GM15510 (cell line): ENCODE data around the gene SPARC.

Experiments
- POLR2A ChIP-seq: IDR thresholded peaks from 3 replicates; pipeline ENCODE4 v1.6.1; 2011; ENCODE audit warnings: borderline replicate concordance; ENCODE audit not compliant: insufficient read length; ENCODE audit errors: extremely low read depth

SPARC gene

DNA sequence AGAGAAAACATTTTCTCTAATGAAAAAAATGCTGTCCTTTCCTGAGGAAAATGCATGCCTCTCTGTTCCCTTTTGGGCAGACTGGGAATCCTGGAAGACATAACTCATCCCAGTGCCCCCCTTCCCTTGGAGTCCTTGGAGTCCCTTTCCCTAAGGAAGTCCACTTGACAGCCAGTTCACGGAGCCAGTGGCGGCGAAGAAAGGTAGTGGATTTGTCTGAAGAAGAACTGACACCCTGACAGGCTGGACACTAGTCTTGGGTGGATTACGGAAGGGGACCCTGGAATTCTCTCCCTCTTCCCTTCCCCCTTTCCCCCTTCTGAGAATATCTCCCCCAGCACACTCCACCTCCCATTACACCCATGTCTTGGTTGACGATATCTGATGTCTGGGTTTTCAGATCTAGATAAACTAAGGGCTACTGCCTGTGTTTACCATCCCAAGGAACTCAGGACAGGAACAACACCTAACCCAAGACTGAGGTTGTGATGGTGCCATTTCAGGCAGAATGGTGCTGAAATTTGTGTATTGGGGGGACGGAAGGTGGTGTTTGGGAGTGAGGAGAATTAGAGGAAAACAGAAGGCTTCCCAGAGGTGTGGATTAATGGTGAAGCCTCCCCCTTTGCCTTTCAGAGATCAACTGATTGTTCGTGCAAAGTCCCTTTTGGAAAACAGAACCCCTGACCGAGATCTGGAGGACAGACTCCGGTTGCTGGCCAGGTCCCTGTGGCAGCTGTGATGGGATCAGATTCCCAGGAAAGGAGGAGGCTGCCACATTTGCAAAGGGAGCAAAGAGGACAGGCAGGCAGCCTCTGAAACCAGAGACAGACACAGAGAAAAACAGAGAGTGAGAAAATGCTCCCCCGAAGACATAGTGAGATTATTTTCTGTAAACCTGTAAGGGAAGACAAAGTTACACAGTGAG is 704 bp downstream of the SPARC start:
- no peak for TF ChIP-seq POLR2A

DNA sequence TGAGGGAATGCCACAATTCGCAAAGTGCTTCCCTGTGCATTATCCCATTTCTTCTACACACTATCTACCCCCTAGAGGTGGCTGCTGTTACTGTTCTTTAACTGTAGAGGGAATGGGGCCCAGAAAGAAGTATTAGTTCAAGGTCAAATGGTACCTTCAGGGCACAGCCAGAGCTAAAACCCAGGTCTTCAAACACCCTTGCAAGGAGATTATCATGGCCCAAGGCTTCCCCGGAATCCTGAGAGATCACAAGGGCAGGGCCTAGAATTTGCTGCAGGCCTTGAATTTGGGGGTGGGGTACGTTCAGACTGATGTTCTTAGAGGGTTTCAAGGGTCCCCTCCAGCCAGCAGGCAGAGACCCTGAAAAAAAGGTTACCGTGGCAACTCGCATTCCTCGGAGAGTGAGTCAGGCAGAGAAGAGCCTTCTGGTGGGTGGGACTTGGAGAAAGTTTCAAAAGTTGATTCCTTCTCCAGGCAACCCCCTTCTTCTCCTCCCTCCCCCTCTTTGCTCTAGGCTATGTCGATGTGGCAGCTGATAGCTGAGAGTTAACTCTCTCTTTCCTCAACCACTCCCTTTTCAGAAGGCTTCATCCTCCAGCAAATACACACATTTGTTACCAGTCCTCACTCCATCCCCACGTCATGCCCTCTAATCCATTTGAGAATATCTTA is 1.9 kb downstream of the SPARC start:
- TF ChIP-seq POLR2A, result no peak

DNA sequence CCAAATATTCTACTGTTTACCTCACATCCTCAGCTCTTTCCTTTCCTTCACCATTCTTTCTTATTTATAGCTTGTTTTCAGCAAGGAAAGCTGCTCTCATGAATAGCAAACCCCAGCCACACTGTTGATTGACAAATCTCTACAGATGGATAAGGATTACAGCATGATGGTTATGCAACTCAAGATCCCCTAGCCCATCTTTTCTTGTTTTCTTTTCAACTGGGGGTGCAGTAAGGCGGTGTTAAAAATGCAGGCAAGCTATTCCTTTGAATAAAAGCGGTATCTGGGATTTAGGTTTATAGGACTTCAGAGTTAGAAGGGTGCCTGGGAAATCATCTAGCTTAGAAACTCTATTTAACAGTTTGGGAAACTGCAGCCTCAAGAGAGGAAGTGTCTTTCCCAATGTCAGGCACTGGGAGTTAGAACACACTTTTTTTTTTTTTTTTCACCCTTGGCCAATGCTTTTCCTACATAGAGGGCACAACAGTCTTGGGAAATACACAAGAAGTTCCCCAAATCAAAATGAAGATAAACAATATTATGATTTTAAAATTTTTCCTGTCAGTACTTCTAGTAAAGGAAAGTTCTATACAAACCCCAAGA is 2.6 kb downstream of the SPARC start:
- no peak for TF ChIP-seq POLR2A

DNA sequence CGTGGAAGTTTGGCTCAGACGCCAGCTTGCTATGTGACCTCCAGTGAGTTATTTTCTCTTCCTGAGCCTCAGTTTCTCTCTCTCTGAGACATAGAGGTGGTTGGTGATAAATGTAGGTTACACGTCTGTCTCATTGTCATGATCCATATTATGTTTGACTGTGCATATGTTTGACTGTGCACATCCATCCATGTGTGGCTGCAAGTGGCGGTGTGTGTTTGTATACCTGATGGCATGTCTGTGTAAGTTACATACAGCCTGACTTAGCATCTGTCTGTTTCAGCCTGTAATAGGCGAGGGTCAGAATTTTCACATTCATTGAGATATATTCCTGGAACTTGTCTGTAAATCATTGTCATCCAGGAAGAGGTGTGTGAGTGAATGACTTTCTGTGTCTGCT is 3.3 kb downstream of the SPARC start:
- TF ChIP-seq POLR2A, result no peak

DNA sequence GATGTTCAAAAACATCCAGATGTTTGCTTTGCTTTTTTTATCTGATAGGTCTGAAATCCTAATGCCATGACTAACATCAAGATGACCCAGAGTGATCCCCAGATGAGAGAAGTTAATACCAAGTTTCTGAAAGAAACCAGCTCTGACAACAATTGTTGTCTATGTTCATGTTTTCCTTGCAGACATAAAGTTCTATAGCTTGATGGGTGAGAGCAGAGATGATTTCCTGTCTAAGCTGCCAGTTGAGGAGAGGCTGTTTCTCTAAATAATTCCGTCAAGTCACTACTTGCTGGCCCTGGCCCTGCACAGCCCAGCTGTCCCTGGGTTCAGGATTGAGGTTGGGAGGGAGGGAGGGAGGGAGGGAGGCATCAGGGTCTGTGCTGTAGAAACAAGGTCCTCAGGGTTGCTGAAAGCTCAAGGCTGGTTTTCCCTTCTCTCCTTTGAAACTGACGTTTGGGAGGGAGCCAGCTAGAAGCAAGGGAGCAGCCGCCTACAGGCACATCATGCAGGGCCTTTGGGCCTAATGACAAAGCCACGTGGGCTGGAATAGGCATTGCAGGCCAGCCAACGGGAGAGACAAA is 3.9 kb downstream of the SPARC start:
- TF ChIP-seq POLR2A, result no peak

DNA sequence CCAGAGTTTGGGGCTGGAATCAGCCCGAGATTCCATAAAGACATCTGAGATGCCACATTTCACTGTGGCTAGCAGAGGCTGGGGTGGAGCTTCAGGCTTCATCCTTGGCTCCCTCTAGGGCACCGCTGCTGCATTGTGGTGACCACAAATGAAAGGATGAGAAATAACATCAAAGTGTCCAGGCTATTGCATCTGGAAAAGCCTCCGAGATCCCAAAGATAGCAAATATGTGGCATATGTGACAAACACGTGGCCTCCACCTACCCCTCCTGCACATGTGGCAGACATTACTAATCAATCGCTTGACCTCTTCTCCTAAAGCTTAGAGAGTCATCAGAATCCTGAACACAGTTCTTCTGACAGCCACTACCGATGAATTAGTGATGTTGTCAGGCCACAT is 4.5 kb downstream of the SPARC start:
- TF ChIP-seq POLR2A, result no peak

DNA sequence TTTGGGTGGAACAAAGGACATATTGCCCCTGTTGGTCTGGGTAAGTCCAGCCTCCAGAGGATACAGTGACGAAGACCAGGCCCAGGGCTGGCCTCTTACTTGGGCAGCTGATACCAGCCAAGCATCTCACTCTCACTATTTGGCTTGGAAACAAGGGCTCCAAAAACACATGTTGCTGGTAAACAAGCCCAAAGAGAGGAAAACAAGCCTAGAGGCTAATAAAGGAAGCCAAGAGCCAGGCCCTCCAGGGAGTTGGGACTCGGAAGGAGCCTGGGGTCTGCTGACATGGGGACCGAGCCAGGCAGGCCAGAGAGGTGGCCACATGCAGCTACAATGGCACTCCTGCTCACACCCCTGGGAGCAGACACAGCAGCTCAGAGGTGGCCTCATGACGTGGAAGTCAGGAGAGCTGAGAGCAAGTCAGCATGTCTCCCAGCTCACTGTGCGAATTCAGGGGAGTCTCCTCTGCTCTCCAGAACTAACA is 5.7 kb downstream of the SPARC start:
- no peak for TF ChIP-seq POLR2A

DNA sequence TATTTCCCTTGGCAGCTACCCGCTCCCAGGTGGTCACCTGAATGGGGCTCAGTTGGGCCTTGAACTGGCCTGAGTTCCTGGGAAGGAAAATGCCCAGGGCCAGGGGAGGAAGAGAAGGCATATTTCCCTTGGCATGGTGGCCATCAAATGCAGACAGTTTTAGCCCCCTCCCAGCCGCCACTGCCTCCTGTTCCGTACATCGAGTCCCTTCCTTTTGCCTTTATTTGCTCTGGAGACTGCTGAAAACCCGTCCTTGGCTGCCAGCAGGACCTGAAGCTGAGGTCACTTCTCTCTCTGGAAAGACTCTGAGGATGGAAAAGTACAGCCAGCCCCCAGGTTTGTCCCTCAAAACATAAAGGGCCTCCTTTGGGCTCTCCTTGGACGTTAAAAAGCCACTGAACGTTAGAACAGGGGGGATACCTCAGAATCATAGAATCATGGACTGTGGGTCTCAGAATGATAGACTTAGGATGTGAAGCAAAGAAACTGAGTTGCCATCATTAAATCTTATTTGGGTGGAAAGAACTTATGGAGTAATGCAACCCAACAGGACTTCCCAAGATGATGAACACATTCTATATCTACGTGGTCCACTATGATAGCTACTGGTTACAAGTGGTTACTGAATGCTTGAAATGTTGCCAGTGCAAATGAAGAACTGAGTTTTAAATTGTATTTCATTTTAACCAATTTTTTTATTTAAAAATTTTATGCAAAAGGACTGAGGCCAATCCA is 7.1 kb downstream of the SPARC start:
- no peak for TF ChIP-seq POLR2A

DNA sequence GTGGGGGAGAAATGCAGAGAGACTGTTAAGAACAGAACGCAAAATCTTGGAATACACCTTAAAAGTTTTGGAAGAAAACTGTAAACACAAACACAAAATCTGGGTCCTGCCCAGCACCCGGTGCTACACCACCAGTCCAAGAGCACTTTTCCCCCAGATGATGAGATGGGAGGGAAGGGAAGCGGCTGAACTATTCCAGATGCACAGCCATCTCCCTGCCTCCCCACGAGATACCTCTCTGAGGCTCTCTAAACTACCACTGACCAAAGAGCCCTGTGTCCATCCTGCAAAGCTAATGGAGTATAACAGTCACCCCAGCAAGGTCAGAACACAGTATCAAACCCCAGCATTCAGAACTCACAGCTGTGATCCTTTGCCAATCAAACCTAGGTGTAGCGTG is 8.0 kb downstream of the SPARC start:
- no peak for TF ChIP-seq POLR2A

DNA sequence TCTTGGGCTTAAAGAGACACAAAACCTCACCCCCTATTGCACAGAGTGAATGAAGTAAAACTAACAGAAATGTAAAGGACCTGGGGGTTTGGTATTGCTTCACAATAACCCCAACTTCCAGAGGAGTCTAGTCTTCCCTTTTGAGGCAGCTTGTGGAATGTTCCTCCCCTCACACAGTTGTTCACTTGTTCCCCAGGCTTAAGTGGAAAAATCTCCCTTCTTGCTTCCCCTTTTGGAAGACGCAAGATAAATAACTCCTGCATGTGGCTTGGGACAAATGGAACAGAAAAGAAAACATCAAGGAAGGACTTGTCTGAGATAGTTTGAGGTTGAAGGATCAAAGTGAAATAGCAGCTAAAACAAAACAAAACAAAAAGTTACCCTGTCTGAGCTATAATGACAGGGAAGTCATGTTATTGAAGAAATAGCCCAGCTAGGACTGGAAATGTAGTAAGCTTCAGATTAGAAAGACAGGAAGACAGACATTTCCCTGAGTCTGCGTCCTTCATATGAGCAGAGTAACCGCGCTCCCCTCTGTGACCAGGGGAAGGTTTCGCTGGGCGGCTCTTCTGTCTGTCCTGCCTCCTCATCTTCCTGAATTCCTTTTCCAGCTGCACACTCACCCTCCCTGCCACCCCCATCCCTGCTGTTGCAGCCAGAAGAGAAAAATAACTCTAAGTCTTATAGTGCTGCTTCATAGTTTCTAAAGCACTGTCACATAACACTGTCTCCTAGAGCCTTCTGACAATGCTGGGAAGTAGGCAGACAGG is 8.8 kb downstream of the SPARC start:
- no peak for TF ChIP-seq POLR2A

DNA sequence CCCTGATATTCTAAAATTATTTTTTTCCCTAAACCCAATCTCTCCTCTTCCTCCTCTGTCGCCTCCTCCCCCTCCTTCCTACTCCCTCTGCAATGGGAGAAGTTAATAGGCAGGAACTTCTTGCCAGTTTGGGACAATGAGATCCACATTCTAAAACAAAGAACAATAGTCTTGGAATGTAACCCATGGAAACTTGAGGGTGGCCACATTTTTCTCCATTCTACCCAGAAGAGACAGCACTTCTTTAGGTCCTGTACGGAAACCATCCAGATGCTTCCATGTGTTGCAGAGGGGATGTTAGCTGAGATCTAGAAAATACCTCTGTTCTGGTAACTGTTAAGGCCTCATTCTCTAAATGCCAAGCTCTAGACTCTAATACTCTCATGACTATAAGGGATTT is 10.0 kb downstream of the SPARC start:
- no peak for TF ChIP-seq POLR2A

DNA sequence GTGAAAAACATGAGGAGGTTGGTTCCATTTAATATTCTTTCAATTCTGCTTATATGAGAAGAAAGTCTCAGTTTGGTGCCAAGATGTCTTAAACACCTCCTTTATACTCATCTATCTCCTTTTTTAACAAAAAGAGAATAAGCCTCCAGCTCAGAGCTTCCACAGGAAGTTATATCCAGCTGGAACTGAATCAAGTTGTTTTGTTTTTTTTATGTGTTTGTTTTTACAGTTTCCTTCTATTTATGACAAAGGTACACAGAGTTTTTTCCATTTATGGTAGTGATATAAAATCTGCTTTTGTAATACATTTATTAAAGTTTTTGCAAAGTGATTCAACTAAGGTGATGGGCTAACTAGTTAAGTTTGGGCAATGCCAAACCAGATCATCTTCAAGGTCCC is 10.4 kb downstream of the SPARC start:
- TF ChIP-seq POLR2A, result no peak

DNA sequence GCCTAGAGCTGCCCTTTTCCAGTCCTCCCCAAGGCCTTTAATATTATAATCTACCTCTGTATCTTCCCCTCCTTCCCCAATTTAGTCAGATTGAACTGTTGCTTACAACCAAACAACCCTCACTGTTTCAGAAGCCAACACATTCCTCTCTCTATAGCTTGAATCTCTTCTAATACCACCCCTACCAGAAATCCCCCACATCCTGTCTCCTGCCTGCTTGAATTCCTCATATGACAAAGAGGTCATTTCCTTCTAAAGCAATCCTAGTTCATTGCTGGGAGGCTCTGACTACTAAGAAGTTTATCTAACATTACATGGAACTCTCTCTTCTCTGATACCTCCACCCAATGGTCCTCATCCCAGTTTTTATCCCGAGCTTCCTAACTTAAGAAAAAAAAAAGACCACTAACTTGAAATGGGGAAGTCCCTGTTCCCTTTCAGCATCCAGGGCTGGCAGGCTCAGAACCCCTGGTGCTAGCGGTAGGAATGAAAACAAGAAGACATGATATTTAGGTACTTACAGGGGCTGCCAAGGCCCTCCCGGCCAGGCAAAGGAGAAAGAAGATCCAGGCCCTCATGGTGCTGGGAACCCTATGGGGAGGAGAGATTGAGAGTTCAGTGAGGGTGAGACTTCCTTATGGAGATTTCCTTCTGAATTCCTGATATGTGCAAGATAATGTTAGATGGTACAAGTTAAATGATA is 11.0 kb downstream of the SPARC start:
- TF ChIP-seq POLR2A, result no peak
